Activated T-cell treated with anti-CD3 and anti-CD28 coated beads for 48 hours (primary cell): ENCODE data around the gene SHH.

Experiments
- DNase-seq: peaks from one replicate; pipeline ENCODE4 v3.0.0-alpha.2; 2020; ENCODE audit warnings: low read depth

Gene SHH

GRCh38 chr7:155811895-155812761, at the start of gene SHH:
SHH (minus strand) TSS chr7:155812463; CDS start chr7:155812122, 341 bp downstream.
- no peak for DNase-seq

GRCh38 chr7:155861480-155861868, 49.2 kb upstream of the SHH start:
- DNase-seq: no peak

- DNase-seq: no peak
Measured at GRCh38 chr7:155860840-155861479, 48.7 kb upstream of the SHH start.

- no peak for DNase-seq
Measured at GRCh38 chr7:155860461-155860839, 48.2 kb upstream of the SHH start.

GRCh38 chr7:155858521-155859061, 46.3 kb upstream of the SHH start:
- DNase-seq: no peak

GRCh38 chr7:155857141-155857540, 44.9 kb upstream of the SHH start:
- DNase-seq: no peak

- no peak for DNase-seq
Measured at GRCh38 chr7:155856656-155857055, 44.4 kb upstream of the SHH start.

GRCh38 chr7:155852426-155853301, 40.4 kb upstream of the SHH start:
- no peak for DNase-seq

- DNase-seq: no peak
Measured at GRCh38 chr7:155851892-155852291, 39.6 kb upstream of the SHH start.

GRCh38 chr7:155850766-155851678, 38.8 kb upstream of the SHH start:
- no peak for DNase-seq

- DNase-seq: no peak
Measured at GRCh38 chr7:155850001-155850436, 37.8 kb upstream of the SHH start.

GRCh38 chr7:155848691-155849669, 36.7 kb upstream of the SHH start:
- no peak for DNase-seq

- no peak for DNase-seq
Measured at GRCh38 chr7:155847821-155848435, 35.7 kb upstream of the SHH start.

GRCh38 chr7:155846936-155847335, 34.7 kb upstream of the SHH start:
- no peak for DNase-seq

GRCh38 chr7:155846156-155846555, 33.9 kb upstream of the SHH start:
- DNase-seq: no peak

- DNase-seq: no peak
Measured at GRCh38 chr7:155845226-155845625, 33.0 kb upstream of the SHH start.

- DNase-seq: no peak
Measured at GRCh38 chr7:155844526-155844925, 32.3 kb upstream of the SHH start.

GRCh38 chr7:155844019-155844453, 31.8 kb upstream of the SHH start:
- DNase-seq: no peak

GRCh38 chr7:155843426-155844018, 31.3 kb upstream of the SHH start:
- no peak for DNase-seq
